ENCODE results near the gene TEX2.

DNA sequence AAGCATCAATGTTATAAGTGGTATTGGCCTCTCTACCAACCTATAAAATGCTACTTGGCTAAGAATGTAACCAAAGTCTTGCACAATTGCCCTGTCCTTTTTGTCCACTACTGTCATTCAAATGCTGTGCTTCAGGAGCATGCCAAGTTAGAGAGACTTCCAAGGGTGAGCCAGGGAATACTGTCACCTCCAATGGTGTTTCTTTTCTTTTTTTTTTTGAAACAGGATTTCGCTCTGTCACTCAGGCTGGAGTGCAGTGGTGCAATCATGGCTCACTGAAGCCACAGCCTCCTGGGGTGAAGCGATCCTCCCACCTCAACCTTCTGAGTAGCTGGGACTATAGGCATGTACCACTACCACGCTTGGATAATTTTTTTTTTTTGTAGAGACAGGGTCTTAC lies 89.4 kb downstream of the TEX2 start:
- no peak for TF ChIP-seq POLR2A (IDR thresholded peaks at IDR 0.05)
- TF ChIP-seq, protein P1, sequence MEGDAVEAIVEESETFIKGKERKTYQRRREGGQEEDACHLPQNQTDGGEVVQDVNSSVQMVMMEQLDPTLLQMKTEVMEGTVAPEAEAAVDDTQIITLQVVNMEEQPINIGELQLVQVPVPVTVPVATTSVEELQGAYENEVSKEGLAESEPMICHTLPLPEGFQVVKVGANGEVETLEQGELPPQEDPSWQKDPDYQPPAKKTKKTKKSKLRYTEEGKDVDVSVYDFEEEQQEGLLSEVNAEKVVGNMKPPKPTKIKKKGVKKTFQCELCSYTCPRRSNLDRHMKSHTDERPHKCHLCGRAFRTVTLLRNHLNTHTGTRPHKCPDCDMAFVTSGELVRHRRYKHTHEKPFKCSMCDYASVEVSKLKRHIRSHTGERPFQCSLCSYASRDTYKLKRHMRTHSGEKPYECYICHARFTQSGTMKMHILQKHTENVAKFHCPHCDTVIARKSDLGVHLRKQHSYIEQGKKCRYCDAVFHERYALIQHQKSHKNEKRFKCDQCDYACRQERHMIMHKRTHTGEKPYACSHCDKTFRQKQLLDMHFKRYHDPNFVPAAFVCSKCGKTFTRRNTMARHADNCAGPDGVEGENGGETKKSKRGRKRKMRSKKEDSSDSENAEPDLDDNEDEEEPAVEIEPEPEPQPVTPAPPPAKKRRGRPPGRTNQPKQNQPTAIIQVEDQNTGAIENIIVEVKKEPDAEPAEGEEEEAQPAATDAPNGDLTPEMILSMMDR (IDR thresholded peaks at IDR 0.05): no peak
- no peak for TF ChIP-seq EP300 (IDR thresholded peaks at IDR 0.05)
- TF ChIP-seq POLR2AphosphoS5 (IDR thresholded peaks at IDR 0.05): no peak

All from sigmoid colon (tissue), 4 donors.